ENCODE data around the gene HDAC4.

The HDAC4 gene

DNA sequence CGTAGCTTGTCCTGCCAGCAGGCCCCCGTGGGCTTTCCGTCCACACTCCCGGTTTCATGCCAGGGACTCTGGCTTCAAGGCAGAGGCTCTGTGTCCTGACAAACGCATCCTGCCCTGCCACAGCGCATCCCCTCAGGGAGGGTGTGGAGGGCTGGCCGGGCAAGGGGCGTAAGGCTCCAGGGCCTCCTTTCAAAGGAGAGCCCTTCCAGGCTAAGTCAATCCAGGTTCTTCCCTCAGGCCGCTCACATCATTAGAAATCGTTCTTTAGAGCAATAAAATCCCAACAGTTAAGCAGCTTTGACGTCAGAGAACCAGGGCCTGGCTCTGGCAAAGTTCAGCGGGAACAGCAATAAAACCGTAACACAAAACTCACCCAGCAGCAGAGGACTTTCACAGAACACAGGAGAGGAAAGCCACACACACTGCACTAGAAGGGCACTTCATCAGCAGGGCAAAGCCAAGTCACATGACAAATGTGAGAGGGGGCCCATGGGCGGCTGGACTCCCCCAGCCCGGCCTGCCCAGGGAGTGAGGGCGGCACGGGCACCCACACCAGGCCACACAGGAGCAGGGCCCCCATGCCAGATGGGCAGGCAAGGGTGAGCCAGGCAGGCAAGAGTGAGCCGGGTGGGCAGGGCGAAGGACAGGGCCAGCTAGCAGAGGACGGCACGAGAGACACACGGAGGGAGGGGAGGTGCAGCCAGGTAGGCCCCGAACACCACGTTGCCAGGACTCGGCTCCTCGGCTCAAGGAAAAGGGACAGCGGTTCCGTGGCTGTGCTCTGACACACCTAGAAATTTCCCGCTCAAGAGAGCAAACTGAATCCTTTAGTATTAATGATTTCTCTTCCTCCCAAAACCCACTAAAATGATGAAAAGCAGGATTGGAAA is 52.0 kb downstream of the HDAC4 start:
- DNase-seq (ENCODE audit: low spot score) = no peak

DNA sequence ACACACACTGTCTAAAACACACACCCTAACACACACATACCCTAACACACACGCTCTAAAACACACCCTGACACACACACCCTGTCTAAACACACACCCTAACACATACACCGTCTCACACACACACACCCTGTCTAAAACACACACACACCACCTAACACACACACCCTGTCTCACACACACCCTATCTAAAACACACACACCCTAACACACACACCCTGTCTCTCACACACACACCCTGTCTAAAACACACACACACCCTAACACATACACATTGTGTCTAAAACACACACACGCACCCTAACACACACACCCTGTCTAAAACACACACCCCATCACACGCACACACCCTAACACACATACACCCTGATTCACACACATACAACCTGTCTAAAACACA is 54.1 kb downstream of the HDAC4 start:
- no peak for DNase-seq (ENCODE audit: low spot score)

DNA sequence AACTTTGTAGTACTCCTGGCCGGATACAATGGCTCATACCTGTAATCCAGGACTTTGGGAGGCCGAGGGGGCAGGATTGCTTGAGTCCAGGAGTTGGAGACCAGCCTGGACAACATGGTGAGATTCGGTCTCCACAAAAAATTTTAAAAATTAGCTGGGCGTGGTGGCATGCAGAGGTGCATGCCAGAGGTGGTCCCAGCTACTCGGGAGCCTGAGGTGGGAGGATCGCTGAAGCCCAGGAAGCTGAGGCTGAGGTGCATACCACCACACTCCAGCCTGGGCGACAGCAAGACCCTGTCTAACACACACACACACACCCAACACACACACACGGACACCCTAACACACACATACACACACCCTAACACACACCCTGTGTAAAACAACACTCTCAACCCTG is 55.6 kb downstream of the HDAC4 start:
- DNase-seq (ENCODE audit: low spot score) = no peak

DNA sequence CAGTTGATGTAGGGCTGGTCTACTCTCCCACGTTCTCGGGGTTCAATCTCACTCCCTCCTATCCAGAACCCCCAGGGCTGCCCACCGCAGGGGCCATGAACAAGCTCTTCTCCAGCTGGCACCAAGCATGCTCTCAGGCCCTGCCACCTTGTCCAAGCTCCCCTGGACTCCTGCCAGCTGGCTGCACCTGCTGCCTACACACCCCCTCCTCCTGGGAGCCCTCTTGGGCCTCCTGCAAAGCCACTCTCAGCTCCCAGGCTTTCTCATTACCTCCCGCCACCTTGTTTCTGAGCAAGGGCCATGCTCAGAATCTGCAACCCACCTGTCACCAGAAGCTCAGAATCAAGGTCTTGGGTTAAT is 56.0 kb downstream of the HDAC4 start:
- no peak for DNase-seq (ENCODE audit: low spot score)

DNA sequence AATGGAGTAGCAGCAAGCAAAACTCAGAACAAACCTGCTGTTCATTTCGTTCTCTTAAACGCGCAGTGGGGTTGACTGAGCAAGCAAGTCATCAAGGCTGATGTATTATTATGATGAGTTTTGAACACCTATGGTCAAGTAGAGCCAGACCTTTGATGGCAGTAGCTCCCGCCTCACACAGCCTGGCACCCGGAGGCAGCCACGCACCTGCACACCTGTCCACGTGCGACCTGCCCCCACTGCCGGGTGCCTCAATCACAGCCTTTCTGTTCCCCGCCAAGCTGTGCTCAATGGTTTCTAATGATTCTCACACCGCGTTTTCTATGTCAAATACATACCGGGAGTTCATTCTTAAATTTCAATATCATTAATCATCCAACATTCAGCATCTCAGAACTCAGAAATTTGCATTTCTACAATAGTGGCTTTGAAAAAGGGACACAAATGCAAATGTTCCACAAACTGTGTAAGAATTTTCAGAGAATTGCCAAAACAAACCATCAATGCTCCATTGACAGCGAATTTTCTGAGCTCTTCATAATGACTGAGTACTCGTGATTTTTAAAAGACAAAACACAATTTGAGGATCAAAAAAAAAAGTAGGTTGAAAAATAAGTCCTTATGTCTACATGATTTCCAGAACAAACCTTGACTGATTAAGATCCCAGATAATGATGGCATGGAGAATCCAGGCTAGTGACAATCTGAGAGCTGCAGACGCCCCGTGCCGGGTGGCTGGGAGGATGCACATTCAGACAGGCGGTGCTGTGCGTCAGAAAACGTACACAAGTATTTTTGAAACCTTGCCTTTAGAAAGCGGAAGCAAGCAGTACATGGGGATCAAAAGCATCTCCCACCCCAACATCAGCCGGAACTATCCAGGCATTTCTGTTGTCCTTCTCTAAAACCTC is 56.6 kb downstream of the HDAC4 start:
- no peak for DNase-seq (ENCODE audit: low spot score)

DNA sequence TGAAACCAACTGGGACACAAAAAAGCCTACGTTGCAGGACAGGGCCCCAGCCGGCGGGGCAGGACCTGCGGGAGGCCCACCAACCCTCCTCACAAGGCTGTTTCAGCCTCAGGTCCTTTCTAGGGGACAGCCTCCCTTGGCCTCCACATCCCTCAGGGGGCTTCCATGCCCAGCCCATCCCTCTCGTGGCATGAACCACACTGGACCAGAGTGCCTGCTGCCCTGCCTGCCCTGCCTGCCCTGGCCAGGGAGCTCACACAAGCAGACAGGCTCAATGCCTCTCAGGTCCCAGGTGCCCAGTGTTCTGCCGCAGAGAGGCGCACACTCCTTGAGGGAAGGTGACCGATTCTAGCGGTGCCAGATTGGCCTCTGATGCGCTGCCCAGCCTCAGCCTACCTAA is 57.4 kb downstream of the HDAC4 start:
- DNase-seq (ENCODE audit: low spot score) = no peak

DNA sequence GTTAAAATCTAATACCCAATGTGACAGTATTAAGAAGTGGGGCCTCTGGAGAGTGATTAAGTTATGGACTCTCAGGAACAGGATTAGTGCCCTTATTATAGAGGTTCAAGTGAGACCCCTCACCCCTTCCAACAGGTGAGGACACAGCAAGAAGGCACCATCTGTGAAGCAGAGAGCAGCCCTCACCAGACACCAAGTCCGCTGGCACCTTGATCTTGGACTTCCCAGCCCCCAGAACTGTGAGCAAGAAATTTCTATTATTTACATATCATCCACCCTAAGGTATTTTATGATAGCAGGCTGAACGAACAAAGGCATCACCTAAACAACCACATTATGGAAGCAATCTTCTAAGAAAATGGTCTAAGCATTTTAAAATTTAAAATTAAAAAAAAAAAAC is 59.0 kb downstream of the HDAC4 start:
- DNase-seq (ENCODE audit: low spot score) = no peak

DNA sequence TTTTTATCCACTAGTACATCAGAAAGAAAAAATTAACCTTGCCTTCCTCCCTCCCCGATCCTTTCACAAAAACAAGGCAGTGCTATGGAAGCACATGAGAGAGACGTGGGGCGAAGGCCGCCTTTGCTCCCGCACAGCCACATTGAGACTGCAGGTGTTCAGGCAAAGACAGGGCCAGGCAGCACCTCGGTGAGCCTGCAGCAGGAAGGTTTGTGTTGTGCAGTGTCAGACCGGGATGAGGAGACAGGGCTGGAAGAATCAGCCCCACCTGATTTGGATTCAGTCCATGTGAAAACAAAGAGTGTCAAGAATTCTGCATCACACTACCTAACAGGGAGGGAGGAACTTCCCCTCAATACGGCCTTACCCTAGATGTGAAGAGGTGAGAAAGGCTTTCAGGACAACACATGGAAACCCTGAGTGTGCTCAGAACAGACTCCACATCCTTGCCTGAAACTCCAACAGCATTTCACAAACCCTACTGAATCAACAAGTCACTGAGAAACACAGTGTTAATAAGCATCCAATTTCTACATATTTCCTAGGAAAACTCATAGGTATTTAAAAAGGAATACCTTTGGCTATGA is 59.6 kb downstream of the HDAC4 start:
- no peak for DNase-seq (ENCODE audit: low spot score)

DNA sequence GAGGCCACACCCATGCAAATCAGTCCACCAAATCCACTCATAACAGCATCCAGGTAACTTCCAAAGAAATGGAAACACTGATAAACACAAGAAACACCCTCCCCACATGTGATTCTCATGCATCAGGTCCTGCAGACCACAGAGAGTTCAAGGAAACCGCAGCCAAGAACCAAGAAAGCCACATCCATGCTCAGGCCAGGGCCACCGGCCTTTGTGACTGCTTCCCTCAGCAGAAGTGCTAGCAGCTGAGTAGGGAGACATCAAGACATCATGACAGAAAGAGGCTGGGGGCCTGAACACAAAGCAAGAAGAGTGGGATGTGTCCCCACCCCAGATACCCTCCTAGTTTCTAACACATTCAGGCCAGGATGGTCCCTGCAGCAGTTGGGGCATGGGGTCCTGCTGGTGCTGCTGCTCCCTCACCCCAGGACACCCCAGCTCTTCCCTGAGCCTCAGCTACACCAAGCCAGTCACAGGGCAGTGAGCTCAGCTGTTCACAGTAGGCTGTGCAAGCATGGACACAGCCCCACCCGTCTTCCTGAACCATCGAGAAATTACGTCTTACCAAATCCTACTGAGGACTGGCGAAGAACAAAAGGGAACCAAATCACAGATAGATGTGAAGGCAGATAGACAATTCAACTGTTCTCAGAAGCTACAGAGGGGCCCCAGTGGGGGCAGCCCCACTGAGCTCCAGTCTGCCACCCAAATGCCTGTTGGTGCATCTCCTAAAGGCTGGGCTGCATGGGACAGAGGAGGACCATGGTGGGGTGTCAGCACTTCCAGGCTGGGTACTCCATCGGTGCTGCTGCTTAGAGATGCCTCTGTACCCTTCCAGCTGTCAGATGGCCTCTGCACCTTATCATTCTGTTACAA is 60.9 kb downstream of the HDAC4 start:
- no peak for DNase-seq (ENCODE audit: low spot score)

DNA sequence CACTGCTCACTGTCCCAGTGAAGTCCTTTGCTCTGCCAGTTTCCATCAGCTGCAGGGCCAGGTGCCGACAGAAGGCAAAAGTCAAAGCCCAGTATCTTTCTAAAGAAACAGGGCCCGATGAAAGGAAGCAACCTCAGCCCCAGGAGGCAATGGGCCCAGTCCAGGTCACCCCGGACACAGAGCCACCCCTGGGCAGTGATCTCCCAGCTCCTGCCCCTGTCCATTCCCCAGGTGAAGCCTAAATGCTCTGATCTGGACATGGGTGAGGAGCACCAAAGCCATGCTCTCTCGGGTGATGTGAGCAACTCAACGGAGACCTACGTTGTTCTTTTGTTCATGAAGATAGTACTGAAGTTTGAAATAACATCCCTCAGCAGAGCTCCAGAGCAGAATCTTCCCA is 61.6 kb downstream of the HDAC4 start:
- no peak for DNase-seq (ENCODE audit: low spot score)

DNA sequence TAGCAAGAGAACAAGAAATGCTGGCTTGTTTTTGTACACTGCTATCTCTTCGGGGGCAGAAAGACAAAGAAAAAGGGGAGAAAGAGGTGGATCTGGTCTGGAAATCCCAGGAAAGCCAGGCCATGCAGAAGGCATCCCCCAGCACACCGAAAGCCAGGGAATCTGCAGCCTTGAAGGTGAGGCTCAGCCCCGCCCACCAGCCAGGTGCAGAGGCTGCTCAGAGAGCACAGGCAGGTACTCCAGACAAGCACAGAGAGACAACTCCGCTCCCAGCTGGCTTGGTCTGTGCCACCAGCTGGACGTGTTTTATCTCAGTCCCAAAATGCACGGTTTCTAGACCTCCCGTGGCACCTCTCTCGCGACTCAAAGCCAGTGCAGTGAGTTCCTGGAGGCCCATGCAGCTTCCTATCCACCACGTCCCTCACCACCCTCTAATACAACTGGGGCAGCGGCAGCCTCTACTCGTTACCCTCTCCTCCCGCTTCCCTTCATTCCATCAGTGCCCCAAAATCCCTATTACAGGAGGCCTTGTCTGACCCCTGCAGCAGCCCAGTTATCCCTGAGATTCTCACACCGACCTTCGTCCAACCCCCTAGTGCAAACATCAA is 62.8 kb downstream of the HDAC4 start:
- DNase-seq (ENCODE audit: low spot score) = no peak

DNA sequence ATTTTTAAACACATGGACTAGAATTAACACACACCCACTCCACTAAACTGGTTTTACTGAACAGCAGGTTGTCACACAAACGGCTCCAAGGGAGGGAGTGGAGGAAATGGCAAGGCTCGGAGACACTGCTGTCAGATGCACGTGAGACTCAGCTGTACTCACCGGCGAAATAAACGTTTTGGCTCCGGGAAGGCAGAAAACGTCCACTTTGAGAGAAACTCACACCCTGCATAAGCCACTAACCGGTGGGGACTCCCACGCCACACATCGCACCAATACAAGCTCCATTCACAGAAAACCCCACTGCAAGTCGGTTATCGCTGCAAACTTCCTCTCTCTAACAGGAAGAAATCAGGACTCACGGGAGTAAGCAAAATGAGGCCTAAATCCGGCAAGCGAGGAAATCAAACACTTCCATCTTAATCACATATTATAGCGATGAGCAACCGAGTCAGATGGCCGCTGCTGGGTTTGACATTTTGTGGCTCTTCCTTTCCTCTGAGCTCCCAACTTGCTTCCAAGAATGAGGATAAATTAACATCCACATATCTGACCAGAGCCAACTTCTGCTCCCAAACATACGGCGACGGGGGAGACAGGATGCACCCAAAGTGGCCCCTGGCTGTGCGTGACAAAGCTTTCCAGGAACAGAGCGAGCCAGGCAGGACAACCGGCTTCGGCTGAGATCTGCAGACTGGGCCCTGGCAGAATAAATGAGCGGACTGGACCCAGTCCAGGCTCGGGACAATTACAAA is 63.5 kb downstream of the HDAC4 start:
- DNase-seq (ENCODE audit: low spot score) = no peak

DNA sequence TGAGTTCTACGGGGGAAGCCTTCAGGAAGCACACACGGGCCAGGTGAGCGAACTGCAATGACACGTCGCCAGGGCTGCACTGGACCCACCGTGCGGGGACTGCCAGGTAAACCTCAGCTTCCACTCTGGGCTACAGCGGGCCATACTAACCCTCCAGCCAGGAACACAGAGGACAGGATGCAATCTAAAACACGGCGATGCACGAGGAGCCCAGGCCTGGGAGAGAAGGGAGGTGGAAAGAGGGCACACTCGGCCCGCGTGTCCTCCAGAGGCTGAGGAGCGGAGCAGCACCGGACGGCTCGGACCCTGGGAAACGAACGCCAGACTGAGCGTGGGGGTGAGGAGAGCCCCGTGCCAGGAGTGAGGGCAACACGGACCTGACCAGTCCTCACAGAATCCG is 69.3 kb downstream of the HDAC4 start:
- no peak for DNase-seq (ENCODE audit: low spot score)

DNA sequence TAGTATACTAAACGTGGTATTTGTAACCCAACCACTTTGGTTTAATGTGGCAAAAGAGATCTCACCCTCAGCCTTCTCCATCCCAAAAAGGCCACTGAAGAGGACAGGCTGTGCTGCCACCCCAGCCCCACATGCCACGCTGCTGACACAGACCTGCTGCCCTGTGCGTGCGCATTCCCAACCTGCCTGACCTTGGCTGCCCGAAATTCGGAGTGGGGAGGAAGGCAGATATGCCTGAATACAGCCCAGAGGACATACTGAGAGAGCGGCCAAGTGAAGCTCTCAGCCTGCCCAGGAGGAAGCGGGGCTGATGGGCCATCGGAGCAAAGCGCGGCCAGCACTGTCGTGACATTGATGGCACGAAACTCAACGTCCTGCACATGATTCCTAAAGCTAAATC is 70.0 kb downstream of the HDAC4 start:
- DNase-seq (ENCODE audit: low spot score) = no peak

DNA sequence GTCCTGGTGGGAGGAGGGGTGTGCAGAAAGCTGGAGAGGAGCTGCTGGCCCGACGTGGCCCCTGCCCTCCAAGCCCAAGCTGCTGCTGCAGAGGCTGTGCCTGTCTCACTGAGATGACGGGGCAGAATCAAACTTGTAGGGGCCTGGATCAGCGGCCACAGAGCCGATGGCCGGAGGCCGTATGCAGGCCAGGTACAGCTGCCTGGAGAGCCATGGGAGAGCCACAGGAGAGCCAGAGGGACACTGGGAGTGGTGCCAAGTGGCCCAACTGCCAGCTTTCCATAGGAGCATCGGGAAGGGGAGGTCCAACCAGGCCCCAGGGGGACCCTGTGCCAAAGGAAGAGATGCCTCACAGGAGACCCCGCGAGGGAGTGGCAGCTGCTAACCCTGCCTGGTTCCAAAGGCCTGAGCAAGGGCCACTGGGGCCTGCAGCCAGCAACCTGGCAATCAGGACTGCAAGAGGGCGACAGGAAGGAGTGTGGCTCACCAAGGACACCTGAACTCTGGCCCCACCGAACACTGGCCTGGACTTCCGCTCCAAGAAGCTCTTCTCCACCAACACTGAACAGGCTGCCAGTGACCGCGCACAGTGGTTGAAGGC is 70.7 kb downstream of the HDAC4 start:
- no peak for DNase-seq (ENCODE audit: low spot score)

DNA sequence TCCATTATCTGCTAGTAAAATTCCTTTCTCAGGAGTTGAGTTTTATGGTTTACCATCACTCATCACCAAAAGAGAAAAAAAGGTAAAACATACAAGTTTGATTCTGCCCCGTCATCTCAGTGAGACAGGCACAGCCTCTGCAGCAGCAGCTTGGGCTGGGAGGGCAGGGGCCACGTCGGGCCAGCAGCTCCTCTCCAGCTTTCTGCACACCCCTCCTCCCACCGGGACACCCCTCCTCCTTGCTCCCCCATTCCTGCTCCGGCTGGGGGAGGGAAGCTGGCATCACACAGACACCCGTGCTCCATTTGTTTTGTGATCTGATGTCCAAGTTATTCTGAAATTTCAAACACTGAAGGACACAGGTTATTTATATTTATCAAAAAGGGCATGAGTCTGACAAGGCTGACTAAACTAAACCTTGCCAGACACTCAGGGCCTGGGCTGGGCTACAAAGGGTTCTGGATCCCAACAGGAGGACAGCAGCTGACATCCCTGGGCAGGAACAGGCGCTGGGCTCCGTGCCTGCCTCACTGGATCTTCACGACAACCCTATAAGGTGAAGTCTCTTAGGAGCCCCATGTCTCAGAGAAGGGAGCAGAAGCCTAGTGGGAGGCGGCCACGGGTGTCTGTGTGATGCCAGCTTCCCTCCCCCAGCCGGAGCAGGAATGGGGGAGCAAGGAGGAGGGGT is 71.4 kb downstream of the HDAC4 start:
- no peak for DNase-seq (ENCODE audit: low spot score)

DNA sequence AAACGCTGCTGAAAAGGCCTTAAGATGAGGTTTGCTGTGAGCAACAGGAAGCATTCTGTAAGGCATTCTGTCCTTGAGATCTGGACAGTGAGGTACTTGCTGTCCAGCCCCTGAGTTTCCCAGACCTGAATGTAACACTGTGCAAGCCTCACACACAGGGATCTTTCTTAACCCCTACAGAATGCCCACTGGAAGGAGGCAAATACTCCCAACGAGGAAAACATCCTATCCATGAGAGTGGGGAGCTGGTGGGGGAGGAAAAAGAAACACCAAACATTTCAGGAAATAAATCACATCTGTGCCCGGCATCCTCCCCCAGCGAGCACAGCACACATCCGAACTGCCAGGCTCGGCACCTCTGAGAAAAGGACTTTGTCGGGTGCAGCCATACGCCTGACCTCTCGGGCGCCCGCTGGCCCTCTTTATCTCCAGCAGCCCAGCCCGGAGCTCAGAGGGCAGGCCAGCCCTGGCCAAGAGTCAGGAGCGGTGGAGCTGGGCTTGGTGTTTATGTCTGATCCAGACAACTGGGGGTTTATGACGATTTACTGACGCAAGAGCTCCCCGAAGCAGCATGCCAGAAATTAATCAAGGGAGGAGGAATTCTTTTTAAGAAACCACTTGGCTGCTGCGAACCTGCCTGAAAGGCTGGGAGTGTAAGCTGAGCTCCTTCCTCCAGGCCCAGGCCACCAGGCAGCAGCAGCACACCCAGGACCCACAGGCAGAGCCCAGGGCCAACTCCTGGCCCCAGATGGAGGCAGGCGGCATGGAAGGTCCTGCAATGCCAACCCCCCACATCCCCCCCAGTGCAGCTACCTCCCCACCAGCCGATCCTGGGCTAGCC is 72.2 kb downstream of the HDAC4 start:
- peak; percentile 88 for DNase-seq (ENCODE audit: low spot score)

DNA sequence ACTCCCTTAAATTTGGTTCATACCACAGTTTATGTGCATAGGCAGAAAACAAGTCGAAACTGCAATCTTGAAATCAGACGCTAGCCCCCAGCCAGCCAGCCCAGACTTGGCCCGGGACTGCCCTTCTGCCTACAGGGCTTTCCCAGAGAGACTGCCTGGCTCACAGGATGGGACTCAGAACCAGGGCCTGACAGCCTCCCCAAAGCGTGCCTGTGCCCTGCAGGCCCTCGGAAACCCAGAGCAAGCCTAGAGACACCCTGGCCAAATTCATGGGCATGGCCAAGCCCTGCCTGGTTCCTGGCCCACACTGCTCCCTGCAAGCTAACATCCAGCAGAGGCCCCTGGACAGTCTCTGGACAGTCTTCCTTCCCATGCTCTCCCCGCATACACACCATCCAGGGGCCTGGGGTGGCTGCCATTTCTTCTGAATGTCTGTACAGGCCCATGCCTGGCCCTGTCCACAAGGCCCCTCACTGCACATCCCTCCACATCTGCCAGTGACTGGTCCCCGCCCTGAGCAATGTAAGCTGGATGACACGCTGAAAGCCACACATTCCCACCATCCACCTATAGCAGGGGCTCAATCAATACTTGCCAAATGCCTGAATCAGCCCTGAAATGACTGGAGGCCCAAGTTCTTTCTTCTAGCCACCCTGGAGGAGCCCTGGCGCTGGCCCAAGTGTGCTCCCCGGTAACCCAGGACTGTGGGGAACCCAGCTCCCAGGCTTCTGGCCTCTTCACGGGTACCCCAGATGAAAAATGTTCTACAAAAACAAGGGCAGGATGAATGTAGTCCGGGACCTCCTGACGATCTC is 73.1 kb downstream of the HDAC4 start:
- DNase-seq (ENCODE audit: low spot score) = no peak
